Activated T-cell treated with anti-CD3 and anti-CD28 coated beads for 24 hours (primary cell): ENCODE measurements around the gene RBM12.
A peak's percentile ranks its signal among the peaks of the same experiment; 100 is the strongest.
"Not testable (repeated sequence)": the region's sequence is repeated elsewhere in the genome, so short reads cannot be mapped to it uniquely, and the experiment has no call there.

Source experiments
- DNase-seq: peaks from one replicate; pipeline ENCODE4 v3.0.0-alpha.2; 2020; ENCODE audit warnings: low read depth

The RBM12 gene

DNA sequence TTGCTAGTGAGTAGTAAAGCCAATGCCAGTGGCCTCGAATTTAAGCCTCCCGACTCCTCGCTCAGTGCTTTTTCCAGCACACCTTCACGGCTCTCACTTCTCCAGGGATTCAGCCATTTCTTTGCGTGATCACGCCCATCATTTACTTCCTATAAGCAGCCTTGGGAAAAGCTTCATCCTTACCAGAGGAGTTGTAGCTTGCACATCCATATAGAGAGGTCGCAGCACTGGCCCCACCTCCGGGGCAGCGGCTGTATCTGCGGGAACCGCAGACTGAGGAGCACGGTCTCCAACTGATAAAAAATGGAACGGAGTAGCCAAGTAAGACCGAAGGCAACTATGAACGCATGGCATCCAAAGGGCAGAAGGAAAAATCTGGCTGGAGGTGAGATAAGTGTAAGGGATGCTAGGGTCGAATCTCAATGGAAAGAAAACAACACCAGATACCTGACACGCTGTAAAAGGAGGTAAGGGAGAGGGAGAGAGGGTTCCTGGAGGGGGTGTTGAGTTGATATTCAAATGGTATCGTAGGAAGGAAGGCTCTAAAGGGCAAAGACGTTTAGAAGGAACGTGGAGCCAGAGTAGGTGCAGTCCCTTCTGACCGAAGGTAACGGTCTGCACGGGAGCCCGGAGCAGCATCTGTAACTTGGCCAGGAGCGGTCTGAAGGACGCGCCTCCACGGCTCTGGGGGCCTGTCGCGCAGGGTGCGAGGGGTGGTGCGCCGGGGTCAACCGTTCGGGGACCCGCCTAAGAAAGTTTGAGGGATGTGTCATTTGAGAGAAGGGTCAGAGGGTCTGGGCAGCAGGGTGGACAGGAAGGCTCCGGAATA lies 33.8 kb upstream of the RBM12 start:
- DNase-seq = no peak

DNA sequence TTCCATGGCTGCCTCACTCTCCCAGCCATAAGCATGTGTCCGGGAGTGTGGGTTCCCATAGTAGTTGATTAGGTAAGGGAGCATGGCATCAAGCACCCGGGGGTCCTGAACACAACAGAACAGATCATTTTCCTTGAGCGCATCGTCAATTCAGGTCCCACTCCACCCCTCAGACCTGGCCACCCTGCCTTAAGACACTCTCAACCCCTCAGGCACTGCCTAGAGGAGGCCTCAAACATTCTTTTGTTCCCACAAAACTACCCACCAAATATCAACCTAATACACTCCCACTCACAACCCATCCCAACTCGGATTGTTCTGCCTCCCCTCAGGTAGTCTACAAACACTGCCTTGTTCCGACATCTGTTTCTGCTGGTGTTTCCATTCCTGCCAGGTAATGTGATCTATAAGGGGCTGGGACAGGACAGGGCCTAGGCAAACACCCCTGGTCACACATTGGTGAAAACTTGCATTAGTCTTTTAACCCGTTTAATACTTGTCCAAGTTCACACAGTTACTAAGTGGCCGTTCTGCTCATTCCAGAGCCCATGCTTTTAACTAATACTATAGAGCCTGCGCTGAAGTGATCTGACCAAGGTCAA lies 33.1 kb upstream of the RBM12 start:
- no peak for DNase-seq

DNA sequence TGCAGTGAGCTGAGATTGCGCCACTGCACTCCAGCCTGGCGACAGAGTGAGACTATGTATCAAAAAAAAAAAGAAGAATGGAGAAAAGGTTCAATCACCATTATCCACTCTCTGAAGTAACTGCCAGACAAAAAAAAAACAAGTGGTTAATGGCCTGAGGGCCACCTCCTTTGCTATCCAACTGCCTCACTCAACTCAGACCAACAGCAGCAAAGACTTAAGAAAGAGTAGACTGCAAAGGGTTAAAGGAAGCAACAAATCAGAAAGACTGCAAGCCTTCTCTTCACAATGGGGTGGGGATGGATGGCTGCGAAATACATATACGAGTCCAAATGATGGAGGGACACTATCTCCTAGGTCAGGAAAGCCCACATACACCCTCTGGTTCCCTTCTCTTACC lies 31.3 kb upstream of the RBM12 start:
- no peak for DNase-seq

DNA sequence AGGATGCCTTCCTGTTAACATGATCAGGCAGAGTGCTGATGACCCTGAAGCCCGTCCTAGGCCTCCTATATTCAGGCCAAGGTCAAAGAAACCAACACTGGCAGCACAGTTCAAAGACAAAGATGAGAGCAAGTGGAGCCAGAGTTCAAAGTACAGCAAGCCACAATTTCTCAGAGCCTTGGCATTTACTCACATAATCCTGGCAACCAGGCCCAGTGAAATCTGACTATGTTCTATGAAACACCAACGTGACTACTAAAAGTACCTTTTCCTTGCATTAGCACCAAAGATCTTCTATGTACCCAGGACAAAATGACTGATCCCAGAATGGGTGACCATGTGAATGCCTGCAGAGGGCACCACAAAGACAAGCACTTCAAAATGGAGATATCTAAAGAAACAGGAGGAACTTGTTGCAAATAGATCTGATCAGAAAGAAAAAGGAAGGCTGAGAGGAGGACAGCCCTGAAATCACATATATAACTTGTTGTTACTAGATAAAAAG lies 30.6 kb upstream of the RBM12 start:
- no peak for DNase-seq

DNA sequence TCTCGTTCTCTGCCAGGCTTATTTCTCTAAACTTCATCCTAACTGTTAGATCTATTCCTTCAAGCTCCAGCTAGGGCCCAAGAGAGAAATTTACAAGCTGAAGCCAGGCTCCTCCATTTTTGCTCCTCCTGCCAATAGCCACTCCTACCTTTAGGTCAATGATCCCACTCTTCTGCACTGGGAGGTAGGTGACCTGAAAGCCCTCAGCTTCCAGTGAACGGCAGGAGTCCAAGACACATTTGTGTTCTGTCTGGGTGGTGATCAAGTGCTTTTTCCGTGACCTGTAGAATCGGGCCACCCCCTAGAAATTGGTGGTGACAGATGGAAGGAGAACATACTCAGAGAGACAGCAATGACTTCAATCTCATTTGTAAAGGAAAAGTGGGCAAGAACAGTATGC lies 25.6 kb upstream of the RBM12 start:
- no peak for DNase-seq

DNA sequence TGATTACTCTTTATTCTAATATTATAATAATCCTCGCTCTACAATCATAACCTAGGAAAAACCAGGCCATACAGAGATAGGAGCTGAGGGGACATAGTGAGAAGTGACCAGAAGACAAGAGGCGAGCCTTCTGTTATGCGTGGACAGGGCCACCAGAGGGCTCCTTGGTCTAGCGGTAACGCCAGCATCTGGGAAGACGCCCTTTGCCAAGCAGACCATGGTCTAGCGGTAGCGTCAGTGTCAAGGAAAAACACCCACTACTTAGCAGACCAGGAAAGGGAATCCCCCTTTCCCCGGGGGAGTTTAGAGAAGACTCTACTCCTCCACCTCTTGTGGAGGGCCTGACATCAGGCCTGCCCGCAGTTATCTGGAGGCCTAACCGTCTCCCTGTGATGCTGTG lies 22.2 kb upstream of the RBM12 start:
- not testable (repeated sequence) for DNase-seq

DNA sequence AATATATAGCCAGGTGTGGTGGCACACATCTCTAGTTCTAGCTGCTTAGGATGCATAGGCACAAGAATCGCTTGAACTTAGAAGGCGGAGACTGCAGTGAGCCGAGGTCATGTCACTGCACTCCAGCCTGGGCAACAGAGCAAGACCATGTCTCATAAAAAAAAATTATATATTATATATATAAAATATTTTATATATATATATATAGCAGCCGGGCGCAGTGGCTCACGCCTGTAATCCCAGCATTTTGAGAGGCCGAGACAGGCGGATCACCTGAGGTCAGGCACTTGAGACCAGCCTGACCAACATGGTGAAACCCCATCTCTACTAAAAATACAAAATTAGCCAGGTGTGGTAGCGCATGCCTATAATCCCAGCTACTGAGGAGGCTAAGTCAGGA lies 20.7 kb upstream of the RBM12 start:
- not testable (repeated sequence) for DNase-seq

DNA sequence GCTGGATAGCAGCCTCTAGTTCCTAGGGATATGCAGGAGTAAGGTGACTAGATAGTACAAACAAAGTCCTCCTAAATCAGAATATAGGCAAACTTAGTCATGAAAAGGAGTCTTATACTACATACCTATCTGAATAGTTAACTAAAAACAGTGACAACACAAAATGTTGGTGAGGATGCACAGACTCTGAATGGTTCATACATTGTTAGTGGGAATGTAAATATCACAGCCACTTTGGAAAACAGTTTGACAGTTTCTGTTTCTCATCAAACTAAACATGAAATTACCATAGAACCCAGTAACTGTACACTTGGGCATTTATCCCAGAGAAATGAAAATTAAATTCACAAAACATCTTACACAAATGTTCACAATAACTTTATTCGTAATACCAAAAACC lies 17.3 kb upstream of the RBM12 start:
- DNase-seq = no peak

DNA sequence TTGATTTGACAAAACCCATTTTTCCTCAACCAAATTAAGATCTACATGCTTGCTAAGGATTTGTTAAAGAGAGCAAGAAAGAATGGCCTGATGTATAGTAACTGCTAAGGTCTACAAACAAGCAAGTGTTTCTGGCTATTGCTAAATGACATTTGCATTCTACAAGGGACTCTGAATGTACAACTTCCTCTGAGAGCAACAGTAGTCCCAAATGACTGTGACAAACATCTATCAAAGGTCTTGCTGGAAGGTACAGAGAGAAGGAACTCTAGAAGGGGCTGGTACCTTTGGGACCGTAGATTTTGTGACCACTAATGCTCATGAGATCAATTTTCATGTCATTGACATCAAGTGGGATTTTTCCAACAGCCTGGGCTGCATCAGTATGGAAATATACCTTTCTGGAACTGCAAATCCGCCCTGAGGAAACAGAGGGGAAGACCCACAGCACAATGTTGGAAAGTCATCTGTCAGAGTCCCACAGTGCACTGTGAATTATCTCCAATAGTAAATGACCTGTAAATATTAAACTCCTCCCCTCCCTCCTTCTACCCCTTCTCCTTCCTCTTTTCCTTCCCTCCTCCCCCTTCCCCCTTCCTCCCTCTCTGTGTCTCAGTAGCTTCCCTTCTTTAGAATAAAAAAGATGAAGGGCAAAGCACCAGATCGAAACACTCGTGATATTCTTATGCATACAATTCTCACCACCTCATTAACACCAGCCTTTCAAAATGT lies 15.9 kb upstream of the RBM12 start:
- DNase-seq = no peak

DNA sequence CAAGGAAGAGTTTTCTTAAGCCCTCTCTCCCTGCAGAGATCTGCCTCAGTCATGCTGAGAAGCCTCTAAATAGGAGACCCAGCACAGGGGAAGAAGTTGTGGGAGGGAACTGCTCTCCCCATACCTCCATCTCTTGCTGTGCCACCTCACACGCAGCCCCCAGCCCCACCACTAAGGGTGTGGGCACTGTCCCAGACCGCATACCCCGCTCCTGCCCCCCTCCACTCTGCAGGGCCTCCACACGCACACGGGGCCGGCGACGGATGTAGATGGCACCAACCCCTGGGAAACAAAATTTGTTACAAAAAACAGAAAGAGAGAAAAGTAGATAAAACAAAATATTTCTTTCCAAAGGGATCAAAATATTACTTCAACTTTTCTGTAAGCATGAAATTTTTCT lies 10.2 kb upstream of the RBM12 start:
- no peak for DNase-seq

DNA sequence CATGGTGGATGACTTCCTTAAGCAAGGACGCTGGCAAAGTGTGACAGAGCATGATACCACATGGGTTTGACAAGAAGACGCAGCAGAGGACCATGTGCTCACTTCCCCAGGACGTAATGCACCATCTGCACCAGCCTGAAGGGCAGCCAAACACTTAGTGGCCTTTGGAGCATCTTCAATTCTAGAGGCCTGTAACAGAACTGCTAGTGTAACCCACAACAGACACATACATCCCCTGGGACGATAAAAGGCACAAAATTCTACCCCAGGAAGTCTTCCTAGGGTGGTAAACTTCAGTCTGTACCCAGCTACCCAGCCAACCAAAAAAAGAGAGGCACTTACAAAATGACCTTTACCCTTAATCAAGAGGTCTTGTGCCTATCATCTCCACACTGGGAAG lies 9.2 kb upstream of the RBM12 start:
- DNase-seq = no peak

DNA sequence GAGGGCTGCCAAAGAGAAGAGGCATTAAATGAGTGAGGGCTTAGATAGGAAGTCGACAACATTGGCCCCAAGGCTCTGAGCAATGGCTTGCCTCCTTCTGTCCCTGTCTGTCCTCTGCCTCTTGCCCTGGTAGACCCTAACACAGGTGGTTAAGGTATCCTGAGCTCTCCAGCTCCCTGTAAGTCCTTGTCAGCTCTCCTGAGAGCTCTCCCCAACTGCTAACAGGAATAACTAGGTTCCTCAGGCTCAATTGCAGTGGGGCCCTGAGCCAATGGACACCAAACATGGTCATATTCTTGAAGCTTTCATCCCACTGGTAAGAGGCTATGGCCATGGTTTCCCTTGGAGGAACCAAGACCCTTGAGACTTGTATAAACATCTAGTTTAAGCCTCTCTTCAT lies 5.0 kb upstream of the RBM12 start:
- DNase-seq = no peak

DNA sequence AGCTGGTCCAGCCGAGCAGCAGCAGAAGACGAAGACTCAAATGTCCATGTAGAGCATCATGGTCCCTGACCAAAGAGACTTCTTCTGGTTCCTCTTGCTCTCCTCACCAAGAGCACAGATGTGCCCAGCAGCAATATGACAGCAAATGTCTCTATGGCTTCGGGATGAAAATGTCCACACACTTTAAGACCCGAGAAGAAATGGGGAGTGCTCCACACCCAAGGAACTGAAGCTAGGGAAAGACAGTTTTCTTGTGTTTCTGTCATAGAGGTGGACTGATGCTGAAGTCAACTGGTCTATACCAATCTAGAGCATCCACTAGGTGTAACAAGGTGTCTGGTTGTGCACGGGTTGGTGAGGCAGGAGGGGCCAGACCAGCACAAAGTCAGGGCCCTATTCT lies 4.5 kb upstream of the RBM12 start:
- DNase-seq = no peak

DNA sequence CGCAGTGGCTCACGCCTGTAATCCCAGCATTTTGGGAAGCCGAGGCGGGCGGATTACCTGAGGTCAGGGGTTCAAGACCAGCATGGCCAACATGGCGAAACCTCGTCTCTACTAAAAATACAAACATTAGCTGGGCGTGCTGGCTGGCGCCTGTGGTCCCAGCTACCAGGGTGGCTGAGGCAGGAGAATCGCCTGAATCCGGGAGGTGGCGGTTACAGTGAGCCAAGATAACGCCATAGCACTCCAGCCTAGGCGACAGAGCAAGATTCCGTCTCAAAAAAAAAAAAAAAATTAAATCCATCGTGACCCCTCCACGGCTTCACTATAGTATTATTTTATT lies 1.2 kb upstream of the RBM12 start:
- DNase-seq = no peak

DNA sequence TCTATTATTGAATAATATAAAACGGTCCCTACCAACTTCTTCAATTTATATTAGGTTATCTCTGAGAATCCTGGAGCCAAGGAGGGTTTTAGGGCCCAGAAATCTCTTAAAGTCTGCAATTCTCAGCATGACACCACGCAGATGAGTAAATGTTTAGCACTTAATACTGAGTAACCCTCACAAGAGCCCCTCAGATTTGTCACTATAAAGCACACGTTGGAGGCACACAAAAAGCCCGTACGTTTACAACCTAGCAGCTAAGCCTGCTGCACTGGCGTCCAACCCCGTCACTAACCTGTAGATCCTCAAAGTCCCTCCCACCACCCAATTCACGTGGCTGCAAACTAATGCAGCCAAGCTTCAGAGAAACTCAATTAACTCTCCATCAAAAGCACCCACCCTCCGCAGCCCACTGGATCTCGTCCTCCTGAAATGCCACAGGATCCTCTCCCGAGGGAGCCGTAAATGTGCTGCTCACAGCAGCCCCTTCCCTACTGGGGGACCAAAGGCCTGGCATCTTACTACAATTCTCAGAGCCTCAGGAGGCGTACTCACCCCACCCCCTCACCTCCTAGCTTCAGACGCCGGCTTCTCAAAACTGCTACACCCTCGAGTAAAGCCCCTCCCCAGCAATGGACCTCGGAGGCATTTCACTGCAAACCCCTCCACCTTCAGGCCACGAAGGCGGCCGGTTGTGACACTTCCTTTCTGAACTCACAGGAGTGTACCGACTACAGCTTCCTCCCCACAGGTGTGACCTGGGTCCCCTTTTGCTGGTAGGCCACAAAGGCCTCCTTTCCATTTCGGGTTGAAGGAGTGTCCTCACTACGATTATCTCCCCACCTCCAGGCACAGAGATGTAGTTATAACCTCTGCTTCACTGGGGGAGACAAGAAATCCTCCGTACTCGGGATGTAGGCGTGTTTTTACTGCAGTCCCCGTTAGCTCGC lies 909 bp downstream of the RBM12 start:
- DNase-seq = peak; percentile 47

DNA sequence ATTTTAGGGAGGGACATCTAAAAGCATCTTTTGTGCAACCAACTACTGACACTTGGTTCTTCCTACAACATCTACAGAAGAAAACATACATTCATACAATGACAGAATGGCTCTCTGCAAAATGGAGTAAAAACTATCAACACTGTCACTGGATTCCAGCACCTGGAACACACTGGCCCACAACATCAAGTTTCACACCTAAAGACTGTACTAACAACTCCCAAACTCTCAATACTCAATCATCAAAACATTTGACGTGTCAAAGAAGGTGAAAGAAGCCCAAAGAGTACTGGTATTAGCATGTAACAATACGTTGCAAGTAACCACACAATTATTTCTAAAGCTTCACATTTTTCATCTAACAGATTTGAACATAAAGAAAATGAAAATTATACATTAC lies 2.1 kb downstream of the RBM12 start:
- DNase-seq = no peak

DNA sequence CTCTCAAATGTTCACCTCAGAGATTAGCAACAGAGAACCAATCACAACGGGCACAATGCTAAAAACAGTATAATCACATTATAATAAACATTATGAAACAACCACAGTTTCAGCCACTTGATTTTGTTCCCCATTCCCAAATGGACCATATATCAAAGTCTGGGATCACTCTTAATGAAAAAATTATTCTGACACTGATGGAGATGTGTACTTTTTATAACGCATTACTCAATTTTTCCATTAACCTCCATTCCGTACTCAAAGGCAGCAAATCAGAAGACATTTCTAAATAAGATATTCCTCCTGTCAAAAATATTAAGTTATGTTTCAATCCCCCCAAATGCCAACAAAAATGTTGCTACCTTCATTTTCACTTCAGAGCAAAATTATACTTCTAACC lies 2.8 kb downstream of the RBM12 start:
- DNase-seq = no peak

DNA sequence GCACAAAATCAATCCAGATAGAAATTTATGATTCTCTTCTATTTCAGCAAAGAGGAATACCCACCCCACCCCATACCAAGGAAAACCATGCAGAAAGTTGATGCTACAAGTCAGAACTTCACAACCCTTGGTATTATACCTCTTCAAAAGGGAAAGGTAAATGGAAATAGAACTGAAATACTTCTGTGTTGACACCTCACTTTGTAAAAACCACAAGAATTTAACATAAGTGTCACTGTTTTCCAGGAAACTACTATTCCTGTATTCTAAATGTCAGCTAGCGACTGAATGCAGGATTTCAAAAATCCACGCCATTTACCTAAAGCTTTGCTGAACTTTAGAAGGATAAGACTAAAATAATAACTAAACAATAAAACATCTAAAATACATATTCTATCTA lies 3.6 kb downstream of the RBM12 start:
- no peak for DNase-seq

DNA sequence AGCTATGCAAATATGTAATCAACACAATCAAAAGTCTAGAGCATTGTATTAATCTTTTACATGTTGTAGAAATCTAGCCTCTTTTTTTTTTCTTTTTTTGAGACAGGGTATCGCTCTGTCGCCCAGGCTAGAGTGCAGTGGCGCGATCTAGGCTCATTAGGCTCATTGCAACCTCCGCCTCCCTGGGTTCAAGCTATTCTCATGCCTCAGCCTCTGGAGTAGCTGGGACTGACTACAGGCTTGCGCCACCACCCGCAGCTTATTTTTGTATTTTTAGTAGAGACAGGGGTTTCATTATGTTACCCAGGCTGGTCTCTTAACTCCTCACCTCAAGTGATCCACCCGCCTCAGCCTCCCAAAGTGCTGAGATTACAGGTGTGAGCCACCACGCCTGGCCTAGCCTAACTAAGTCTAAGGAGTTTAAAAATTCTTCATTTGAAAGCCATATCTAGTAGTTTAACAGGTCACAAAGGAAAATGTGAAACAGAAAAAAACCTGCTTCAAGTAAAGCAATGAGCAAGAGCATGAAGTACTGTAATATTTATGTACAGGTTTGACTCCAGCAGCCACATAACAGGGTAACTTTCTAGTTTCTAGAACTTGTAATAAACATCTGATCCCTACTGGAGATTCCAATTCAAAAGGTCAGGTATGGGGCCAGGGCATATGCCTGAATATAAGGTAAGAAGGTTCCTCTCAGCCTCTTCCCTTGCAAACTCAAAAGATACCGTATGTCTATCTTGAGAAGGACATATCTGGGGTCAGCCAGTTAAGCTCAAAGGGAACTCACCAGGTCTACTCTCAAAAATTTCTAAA lies 4.4 kb downstream of the RBM12 start:
- DNase-seq = no peak

DNA sequence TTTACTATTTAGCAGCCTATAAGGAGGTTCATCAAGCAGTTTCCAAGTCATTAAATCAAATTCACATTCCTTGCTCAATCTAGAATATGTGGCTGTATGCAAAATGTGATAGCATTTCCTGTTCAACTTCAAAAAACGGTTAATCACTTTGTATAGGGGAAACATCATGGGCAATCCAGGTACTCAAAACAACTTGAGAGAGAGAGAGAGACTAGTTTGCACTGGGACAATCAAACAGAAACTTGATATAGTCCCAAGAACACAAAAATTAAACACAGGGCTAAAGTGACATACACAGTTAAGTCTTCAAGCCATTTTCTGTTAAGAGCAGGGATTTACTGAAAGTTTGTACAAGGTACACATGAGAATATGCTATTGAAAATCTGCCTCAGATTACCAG lies 7.4 kb downstream of the RBM12 start:
- DNase-seq = no peak

DNA sequence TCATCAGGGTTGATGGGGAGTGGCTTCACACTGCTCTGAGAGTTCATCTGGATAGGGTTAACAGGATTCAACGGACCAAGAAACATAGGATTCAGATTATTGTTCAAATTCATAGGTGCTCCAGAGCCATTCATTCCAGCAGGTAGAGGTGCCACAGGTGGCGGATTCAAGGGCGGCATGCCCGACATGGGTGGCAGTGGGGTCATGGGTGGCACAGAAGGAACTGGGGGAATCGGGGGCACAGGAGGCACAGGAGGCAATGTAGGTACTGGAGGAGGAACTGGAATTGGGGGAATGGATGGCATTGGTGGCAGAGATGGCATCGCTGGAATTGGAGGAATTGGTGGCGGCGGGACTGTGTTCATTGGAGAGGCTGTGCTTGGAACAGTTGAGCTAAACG lies 10.3 kb downstream of the RBM12 start:
- no peak for DNase-seq
